ENCODE measurements around the gene FXYD1. TPM values are rescaled to one million over a fixed set of nuclear protein-coding genes. Genes with fewer than 3 reads are reported as not detected.

Gene FXYD1
- total RNA-seq, 1 experiment from 2014 or later: not detected

- intact Hi-C loops (cut with micrococcal nuclease): no loop called here
- Mint-ChIP-seq H3K4me1 (ENCODE audit: insufficient read depth, unreplicated experiment) (peaks cover 18% of the 10 kb centered on the region), H3K9me3 (ENCODE audit: unreplicated experiment) (no peaks in the 10 kb centered on the region), H3K27ac (ENCODE audit: low read depth, unreplicated experiment) (no peak overlapping the region), H3K27me3 (ENCODE audit: insufficient read depth, unreplicated experiment) (no peaks in the 10 kb centered on the region), H3K4me3 (ENCODE audit: unreplicated experiment) (no peak overlapping the region), H3K36me3 (ENCODE audit: insufficient read depth, unreplicated experiment) (no peaks in the 10 kb centered on the region)
- no TSS peak for BruUV-seq (replicated peaks)
- no peak for TF ChIP-seq CTCF (IDR thresholded peaks at IDR 0.05; ENCODE audit: unreplicated experiment)
- DNase-seq (ENCODE audit: unreplicated experiment): no peak
- ChIA-PET CTCF (interaction anchor here (0.6 to 4.7 kb wide), 4 partner anchors 27 to 50 kb away, joined by 3 to 34 read pairs (median 24); partner anchors contain the start of gene LGI4), POLR2A (no interaction called here)
Observed at GRCh38 chr19:35093430-35093829, 45.2 kb upstream of the FXYD1 start.

- no TSS peak for BruUV-seq (replicated peaks)
- TF ChIP-seq CTCF (IDR thresholded peaks at IDR 0.05; ENCODE audit: unreplicated experiment): no peak
- ChIA-PET CTCF (interaction anchor here (0.6 to 4.7 kb wide), 4 partner anchors 27 to 50 kb away, joined by 3 to 34 read pairs (median 24); partner anchors contain the start of gene LGI4), POLR2A (no interaction called here)
- H3K4me3 Mint-ChIP-seq (ENCODE audit: unreplicated experiment): no peak overlapping the region
- DNase-seq (ENCODE audit: unreplicated experiment): no peak
- peaks cover 13% of the 10 kb centered on the region for H3K4me1 Mint-ChIP-seq (ENCODE audit: insufficient read depth, unreplicated experiment)
- H3K9me3 Mint-ChIP-seq (ENCODE audit: unreplicated experiment): no peaks in the 10 kb centered on the region
- no peak overlapping the region for H3K27ac Mint-ChIP-seq (ENCODE audit: low read depth, unreplicated experiment)
- intact Hi-C loops (cut with micrococcal nuclease): no loop called here
- no peaks in the 10 kb centered on the region for H3K27me3 Mint-ChIP-seq (ENCODE audit: insufficient read depth, unreplicated experiment)
- no peaks in the 10 kb centered on the region for H3K36me3 Mint-ChIP-seq (ENCODE audit: insufficient read depth, unreplicated experiment)
Observed at GRCh38 chr19:35093941-35094647, 44.5 kb upstream of the FXYD1 start.

- H3K27ac Mint-ChIP-seq (ENCODE audit: low read depth, unreplicated experiment): no peak overlapping the region
- POLR2A ChIA-PET: no interaction called here
Observed at GRCh38 chr19:35094656-35095055, 44.0 kb upstream of the FXYD1 start.

More at GRCh38 chr19:35094656-35095055, 44.0 kb upstream of the FXYD1 start:
- Mint-ChIP-seq H3K9me3 (ENCODE audit: unreplicated experiment) (no peaks in the 10 kb centered on the region), H3K36me3 (ENCODE audit: insufficient read depth, unreplicated experiment) (no peaks in the 10 kb centered on the region), H3K4me3 (ENCODE audit: unreplicated experiment) (no peak overlapping the region), H3K27me3 (ENCODE audit: insufficient read depth, unreplicated experiment) (no peaks in the 10 kb centered on the region), H3K4me1 (ENCODE audit: insufficient read depth, unreplicated experiment) (peaks cover 13% of the 10 kb centered on the region)
- BruUV-seq (replicated peaks): no TSS peak
- intact Hi-C loops (cut with micrococcal nuclease): no loop called here
- CTCF ChIA-PET: interaction anchor here (1.0 to 3.7 kb wide), 2 partner anchors 28 to 51 kb away, joined by 3 to 23 read pairs; no protein-coding TSS in a partner anchor
- no peak for DNase-seq (ENCODE audit: unreplicated experiment)
- no peak for TF ChIP-seq CTCF (IDR thresholded peaks at IDR 0.05; ENCODE audit: unreplicated experiment)

Data from MCF 10A (cell line).